ENCODE data around the gene SCD5. TPM values are rescaled to one million over a fixed set of nuclear protein-coding genes. Genes with fewer than 3 reads are reported as not detected.
A peak's percentile ranks its signal among the peaks of the same experiment; 100 is the strongest.

The SCD5 gene
- total RNA-seq, 4 donors from 2014 or later: 27.6 to 79.3 (median 55.3) TPM

- H3K36me3 ChIP-seq: no peaks in the 10 kb centered on the region
- WGBS, 2 donors: 27 to 28% methylated on average over 3 of the region's 3 CpGs
- H3K4me1 ChIP-seq: peaks cover 0 to 36% (median 3%) of the 10 kb centered on the region in 4 donors
- H3K27ac ChIP-seq: peak overlapping the region in 1 of 4 donors; percentile 36
- no peak overlapping the region for H3K4me3 ChIP-seq
- no peaks in the 10 kb centered on the region for H3K27me3 ChIP-seq
- TF ChIP-seq POLR2A (IDR thresholded peaks at IDR 0.05) (no peak), EP300 (IDR thresholded peaks at IDR 0.05) (no peak), CTCF (IDR thresholded peaks at IDR 0.05) (no peak)
- no peak for DNase-seq (ENCODE audit: low spot score in 2 of 2)
- no peaks in the 10 kb centered on the region for H3K9me3 ChIP-seq
These were observed 23.9 kb downstream of the SCD5 start for GRCh38 chr4:82774711-82775171.

- WGBS, 2 donors: 49 to 56% methylated on average over 4 of the region's 4 CpGs
- DNase-seq (ENCODE audit: low spot score in 2 of 2): no peak
- no peaks in the 10 kb centered on the region for H3K9me3 ChIP-seq
- no peak overlapping the region for H3K4me3 ChIP-seq
- no peak overlapping the region for H3K27ac ChIP-seq
- no peaks in the 10 kb centered on the region for H3K27me3 ChIP-seq
- no peaks in the 10 kb centered on the region for H3K36me3 ChIP-seq
- H3K4me1 ChIP-seq: peaks cover 0 to 36% (median 3%) of the 10 kb centered on the region in 4 donors
- no peak for TF ChIP-seq CTCF (IDR thresholded peaks at IDR 0.05)
- TF ChIP-seq POLR2A (IDR thresholded peaks at IDR 0.05): no peak
- TF ChIP-seq EP300 (IDR thresholded peaks at IDR 0.05): no peak
These were observed 25.5 kb downstream of the SCD5 start for GRCh38 chr4:82773057-82773456.

- no peak overlapping the region for H3K4me3 ChIP-seq
- peaks cover 0 to 7% (median 2%) of the 10 kb centered on the region in 4 donors for H3K9me3 ChIP-seq
- H3K36me3 ChIP-seq: no peaks in the 10 kb centered on the region
- WGBS, 2 donors: 39 to 47% methylated on average over 3 of the region's 3 CpGs
- H3K4me1 ChIP-seq: peaks cover 0 to 17% (median 3%) of the 10 kb centered on the region in 4 donors
- no peaks in the 10 kb centered on the region for H3K27me3 ChIP-seq
- no peak for TF ChIP-seq POLR2A (IDR thresholded peaks at IDR 0.05)
- no peak for TF ChIP-seq CTCF (IDR thresholded peaks at IDR 0.05)
- no peak for TF ChIP-seq EP300 (IDR thresholded peaks at IDR 0.05)
- no peak overlapping the region for H3K27ac ChIP-seq
- DNase-seq (ENCODE audit: low spot score in 2 of 2): no peak
These were observed 28.0 kb downstream of the SCD5 start for GRCh38 chr4:82770607-82771006.

GRCh38 chr4:82765134-82765533 lies 33.5 kb downstream of the SCD5 start:
- TF ChIP-seq EP300 (IDR thresholded peaks at IDR 0.05) (no peak), CTCF (IDR thresholded peaks at IDR 0.05) (no peak), POLR2A (IDR thresholded peaks at IDR 0.05) (no peak)
- no peaks in the 10 kb centered on the region for H3K36me3 ChIP-seq
- H3K4me3 ChIP-seq: no peak overlapping the region
- H3K4me1 ChIP-seq: no peaks in the 10 kb centered on the region
- no peak overlapping the region for H3K27ac ChIP-seq
- no peak for DNase-seq (ENCODE audit: low spot score in 2 of 2)
- H3K27me3 ChIP-seq: no peaks in the 10 kb centered on the region
- peaks cover 0 to 15% (median 6%) of the 10 kb centered on the region in 4 donors for H3K9me3 ChIP-seq

- H3K27ac ChIP-seq: no peak overlapping the region
- H3K27me3 ChIP-seq: no peaks in the 10 kb centered on the region
- no peaks in the 10 kb centered on the region for H3K4me1 ChIP-seq
- 49 to 59% methylated on average over 3 of the region's 3 CpGs for WGBS, 2 donors
- no peaks in the 10 kb centered on the region for H3K36me3 ChIP-seq
- no peak overlapping the region for H3K4me3 ChIP-seq
- no peak for DNase-seq (ENCODE audit: low spot score in 2 of 2)
- H3K9me3 ChIP-seq: peaks cover 0 to 15% (median 5%) of the 10 kb centered on the region in 4 donors
- no peak for TF ChIP-seq CTCF (IDR thresholded peaks at IDR 0.05)
- no peak for TF ChIP-seq POLR2A (IDR thresholded peaks at IDR 0.05)
- TF ChIP-seq EP300 (IDR thresholded peaks at IDR 0.05): no peak
These were observed 37.4 kb downstream of the SCD5 start for GRCh38 chr4:82761229-82761628.

Measured in tibial nerve (tissue), 4 donors.